Neural crest cell (in vitro differentiated cells): Measurements from ENCODE around the gene FAN1. TPM values are rescaled to one million over a fixed set of nuclear protein-coding genes. Genes with fewer than 3 reads are reported as not detected.

Experiments used
- DNase-seq: peaks from one replicate; pipeline ENCODE4 v3.0.0; 2021; ENCODE audit warnings: low read depth, mixed read lengths, low spot score
- H3K27ac Mint-ChIP-seq: one replicate; pipeline ENCODE4 v1.8.0; 2021; ENCODE audit warnings: mild to moderate bottlenecking, mixed read lengths; ENCODE audit not compliant: unreplicated experiment
- H3K27me3 Mint-ChIP-seq: 2 replicates; pipeline ENCODE4 v1.8.0; 2021; ENCODE audit warnings: low read depth, mild to moderate bottlenecking, mixed read lengths
- H3K36me3 Mint-ChIP-seq: 2 replicates; pipeline ENCODE4 v1.8.0; 2021; ENCODE audit warnings: low read depth, mild to moderate bottlenecking, mixed read lengths
- H3K4me1 Mint-ChIP-seq: 2 replicates; pipeline ENCODE4 v1.8.0; 2021; ENCODE audit warnings: mixed read lengths
- H3K4me3 Mint-ChIP-seq: one replicate; pipeline ENCODE4 v1.8.0; 2021; ENCODE audit warnings: mild to moderate bottlenecking, mixed read lengths
- H3K9me3 Mint-ChIP-seq: 2 replicates; pipeline ENCODE4 v1.8.0; 2021; ENCODE audit warnings: mixed read lengths
- CTCF ChIP-seq: fragments of 200-600 bp; sonication (generic); conservative IDR thresholded peaks from 2 replicates; pipeline ENCODE4 v1.5.0; 2021; ENCODE audit warnings: antibody characterized with exemption, mild to moderate bottlenecking
- total RNA-seq: library from RNA; stranded (reverse); gene quantifications from 2 replicates; pipeline ENCODE4 v1.2.1, GENCODE V29; 2021

Gene FAN1
- total RNA-seq, 1 donor from 2014 or later, result 24.1 TPM

GRCh38 chr15:30940359-30940758 is 36.6 kb downstream of the FAN1 start:
- TF ChIP-seq CTCF, result no peak
- Mint-ChIP-seq H3K27ac (no peak overlapping the region), H3K4me3 (no peak overlapping the region), H3K36me3 (peaks cover 16% of the 10 kb centered on the region), H3K9me3 (no peaks in the 10 kb centered on the region), H3K27me3 (no peaks in the 10 kb centered on the region), H3K4me1 (no peaks in the 10 kb centered on the region)
- no peak for DNase-seq

- Mint-ChIP-seq H3K9me3 (no peaks in the 10 kb centered on the region), H3K27me3 (no peaks in the 10 kb centered on the region), H3K27ac (no peak overlapping the region), H3K4me1 (no peaks in the 10 kb centered on the region), H3K4me3 (no peak overlapping the region), H3K36me3 (peaks cover 19% of the 10 kb centered on the region)
- no peak for TF ChIP-seq CTCF
- no peak for DNase-seq
Observed at GRCh38 chr15:30941520-30941919, 37.8 kb downstream of the FAN1 start.

GRCh38 chr15:30943654-30944335 is 40.1 kb downstream of the FAN1 start:
- Mint-ChIP-seq H3K4me3 (no peak overlapping the region), H3K4me1 (no peaks in the 10 kb centered on the region), H3K36me3 (peaks cover 25% of the 10 kb centered on the region), H3K27me3 (no peaks in the 10 kb centered on the region), H3K9me3 (no peaks in the 10 kb centered on the region), H3K27ac (no peak overlapping the region)
- no peak for DNase-seq
- TF ChIP-seq CTCF, result no peak

GRCh38 chr15:30953183-30953582 is 49.5 kb downstream of the FAN1 start:
- Mint-ChIP-seq H3K4me3 (no peak overlapping the region), H3K36me3 (peaks cover 64% of the 10 kb centered on the region), H3K9me3 (peaks cover 2% of the 10 kb centered on the region), H3K4me1 (peaks cover 7% of the 10 kb centered on the region), H3K27me3 (no peaks in the 10 kb centered on the region), H3K27ac (no peak overlapping the region)
- DNase-seq, result no peak
- no peak for TF ChIP-seq CTCF

GRCh38 chr15:30953731-30954378 is 50.1 kb downstream of the FAN1 start:
- H3K36me3 Mint-ChIP-seq, result peaks cover 58% of the 10 kb centered on the region
- H3K27me3 Mint-ChIP-seq, result no peaks in the 10 kb centered on the region
- peaks cover 2% of the 10 kb centered on the region for H3K9me3 Mint-ChIP-seq
- DNase-seq, result no peak
- peak overlapping the region; percentile 28 for H3K27ac Mint-ChIP-seq
- no peak overlapping the region for H3K4me3 Mint-ChIP-seq
- peaks cover 7% of the 10 kb centered on the region for H3K4me1 Mint-ChIP-seq
- no peak for TF ChIP-seq CTCF
